Measurements from ENCODE around the gene CCDC33. TPM values are rescaled to one million over a fixed set of nuclear protein-coding genes. Genes with fewer than 3 reads are reported as not detected.

The CCDC33 gene
- total and polyA plus RNA-seq, 2 donors (not counting 1 experiment from before 2014, with no cell fraction given), result not detected

DNA sequence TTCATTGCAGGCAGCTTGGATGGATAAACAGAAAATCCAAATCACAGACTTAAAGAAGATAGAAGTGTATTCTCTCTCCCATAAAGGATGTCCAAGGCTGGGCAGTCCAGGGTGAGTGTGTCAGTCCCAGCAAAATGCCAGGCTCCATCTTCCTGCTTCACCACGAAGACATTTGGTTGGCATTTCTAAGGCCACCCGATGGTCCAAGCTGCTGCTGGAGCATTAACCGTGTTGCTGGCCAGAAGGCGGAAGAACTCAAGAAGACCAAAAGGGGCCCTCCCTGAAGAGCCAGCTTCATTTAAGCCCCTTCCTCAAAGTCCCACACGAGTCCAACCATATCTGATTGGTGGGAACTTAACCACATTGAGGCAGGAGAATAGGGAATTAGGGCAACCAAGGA, 134.3 kb downstream of the CCDC33 start:
- Histone ChIP-seq H3K4me3 (ENCODE audit: control extremely low read depth in 1 of 5, extremely low read depth in 1 of 5, insufficient read depth in 1 of 5, low read depth in 2 of 5, low read length in 4 of 5) (no peak overlapping the region), H3K27ac (ENCODE audit: low read length in 2 of 2) (no peak overlapping the region), H3K79me2 (ENCODE audit: control insufficient read depth, insufficient read depth, low read length) (no peaks in the 10 kb centered on the region), H3K36me3 (replicated peaks in 1 of 2; ENCODE audit: control extremely low read depth in 1 of 2, control insufficient read depth in 1 of 2, extremely low read depth in 1 of 2, insufficient read depth in 2 of 2, low read length in 1 of 2) (no peaks in the 10 kb centered on the region), H3K4me2 (replicated peaks; ENCODE audit: low read depth, low read length, poor library complexity, severe bottlenecking) (no peak overlapping the region), H3K4me1 (ENCODE audit: control insufficient read depth in 2 of 2, insufficient read depth in 2 of 2, low read length in 2 of 2) (peaks cover 18 to 26% of the 10 kb centered on the region in 2 donors), H3K9me3 (ENCODE audit: control extremely low read depth in 1 of 3, control insufficient read depth in 2 of 3, insufficient read depth in 1 of 3, low read length in 2 of 3) (peaks cover 0 to 4% (median 0%) of the 10 kb centered on the region in 3 donors), H4K20me1 (ENCODE audit: control insufficient read depth, insufficient read depth, low read length, poor library complexity, severe bottlenecking) (no peaks in the 10 kb centered on the region), H3K9ac (ENCODE audit: low read length) (no peak overlapping the region), H3K27me3 (replicated peaks in 1 of 4; ENCODE audit: control extremely low read depth in 1 of 4, control insufficient read depth in 3 of 4, insufficient read depth in 4 of 4, low read length in 3 of 4) (peaks cover 0 to 27% (median 21%) of the 10 kb centered on the region in 4 experiments), H2AFZ (ENCODE audit: insufficient read depth, low read depth, low read length, poor library complexity, severe bottlenecking) (no peak overlapping the region)
- Mint-ChIP-seq H3K9me3 (ENCODE audit: insufficient read depth) (no peaks in the 10 kb centered on the region), H3K27me3 (peaks cover 23% of the 10 kb centered on the region), H3K4me1 (peaks cover 15% of the 10 kb centered on the region), H3K4me3 (no peak overlapping the region), H3K27ac (no peak overlapping the region)
- ChIA-PET POLR2A (no interaction called here), CTCF (interaction anchor here (1.0 to 23.1 kb wide), 8 partner anchors 8 to 399 kb away, joined by 3 to 855 read pairs (median 6); partner anchors contain the start of gene SEMA7A)
- ATAC-seq (ENCODE audit: low read depth) (no peak), DNase-seq (no peak)
- 98% methylated on average over 4 of the region's 5 CpGs for WGBS (ENCODE audit: insufficient coverage)
- TF ChIP-seq, protein P1, sequence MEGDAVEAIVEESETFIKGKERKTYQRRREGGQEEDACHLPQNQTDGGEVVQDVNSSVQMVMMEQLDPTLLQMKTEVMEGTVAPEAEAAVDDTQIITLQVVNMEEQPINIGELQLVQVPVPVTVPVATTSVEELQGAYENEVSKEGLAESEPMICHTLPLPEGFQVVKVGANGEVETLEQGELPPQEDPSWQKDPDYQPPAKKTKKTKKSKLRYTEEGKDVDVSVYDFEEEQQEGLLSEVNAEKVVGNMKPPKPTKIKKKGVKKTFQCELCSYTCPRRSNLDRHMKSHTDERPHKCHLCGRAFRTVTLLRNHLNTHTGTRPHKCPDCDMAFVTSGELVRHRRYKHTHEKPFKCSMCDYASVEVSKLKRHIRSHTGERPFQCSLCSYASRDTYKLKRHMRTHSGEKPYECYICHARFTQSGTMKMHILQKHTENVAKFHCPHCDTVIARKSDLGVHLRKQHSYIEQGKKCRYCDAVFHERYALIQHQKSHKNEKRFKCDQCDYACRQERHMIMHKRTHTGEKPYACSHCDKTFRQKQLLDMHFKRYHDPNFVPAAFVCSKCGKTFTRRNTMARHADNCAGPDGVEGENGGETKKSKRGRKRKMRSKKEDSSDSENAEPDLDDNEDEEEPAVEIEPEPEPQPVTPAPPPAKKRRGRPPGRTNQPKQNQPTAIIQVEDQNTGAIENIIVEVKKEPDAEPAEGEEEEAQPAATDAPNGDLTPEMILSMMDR (IDR thresholded peaks at IDR 0.05), result no peak
- no peak for TF ChIP-seq EZH2 (IDR thresholded peaks at IDR 0.05; ENCODE audit: borderline replicate concordance, insufficient read depth, low read depth, low read length, poor library complexity, severe bottlenecking)
- intact Hi-C loops (cut with micrococcal nuclease), result loop anchor here (5.0 to 10.0 kb wide), 3 partner anchors 417 to 1364 kb away; partner anchors contain the start of gene RPP25

DNA sequence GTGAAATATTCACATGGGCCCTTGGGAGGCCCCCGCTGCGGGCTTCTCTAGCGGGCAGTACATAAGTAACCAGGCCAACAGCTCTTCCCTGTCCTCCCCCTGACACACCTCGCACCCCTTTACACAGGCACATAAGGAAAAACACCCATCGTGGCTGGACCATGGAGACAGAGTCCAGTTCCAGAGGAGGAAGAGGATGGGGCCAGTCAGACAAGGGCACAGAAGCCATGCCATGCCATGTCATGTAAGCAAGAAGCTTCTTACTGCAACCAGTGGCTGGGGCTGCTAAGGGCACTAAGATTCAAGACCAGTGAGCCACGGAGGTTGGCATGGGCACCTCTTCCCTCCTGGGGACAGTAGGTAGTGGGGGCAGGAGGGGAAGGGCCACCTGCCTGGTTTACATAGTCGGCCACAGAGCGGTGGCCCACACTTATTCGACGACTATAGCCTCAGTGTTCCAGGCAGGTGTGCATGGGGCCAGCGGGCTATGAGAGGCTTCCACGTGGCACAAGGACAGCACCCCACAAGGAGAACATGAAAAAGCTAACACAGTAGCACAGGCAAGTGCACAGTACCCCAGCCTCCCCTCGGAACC, 137.0 kb downstream of the CCDC33 start:
- Histone ChIP-seq H3K79me2 (ENCODE audit: control insufficient read depth, insufficient read depth, low read length) (no peaks in the 10 kb centered on the region), H3K27me3 (replicated peaks in 1 of 4; ENCODE audit: control extremely low read depth in 1 of 4, control insufficient read depth in 3 of 4, insufficient read depth in 4 of 4, low read length in 3 of 4) (peaks cover 0 to 4% (median under 1%) of the 10 kb centered on the region in 4 experiments), H3K36me3 (replicated peaks in 1 of 2; ENCODE audit: control extremely low read depth in 1 of 2, control insufficient read depth in 1 of 2, extremely low read depth in 1 of 2, insufficient read depth in 2 of 2, low read length in 1 of 2) (no peaks in the 10 kb centered on the region), H3K9ac (ENCODE audit: low read length) (no peak overlapping the region), H3K4me2 (replicated peaks; ENCODE audit: low read depth, low read length, poor library complexity, severe bottlenecking) (peak overlapping the region; percentile 97), H3K4me3 (ENCODE audit: control extremely low read depth in 1 of 5, extremely low read depth in 1 of 5, insufficient read depth in 1 of 5, low read depth in 2 of 5, low read length in 4 of 5) (no peak overlapping the region), H3K4me1 (ENCODE audit: control insufficient read depth in 2 of 2, insufficient read depth in 2 of 2, low read length in 2 of 2) (peaks cover 8 to 16% of the 10 kb centered on the region in 2 donors), H4K20me1 (ENCODE audit: control insufficient read depth, insufficient read depth, low read length, poor library complexity, severe bottlenecking) (no peaks in the 10 kb centered on the region), H2AFZ (ENCODE audit: insufficient read depth, low read depth, low read length, poor library complexity, severe bottlenecking) (peak overlapping the region; percentile 85), H3K9me3 (ENCODE audit: control extremely low read depth in 1 of 3, control insufficient read depth in 2 of 3, insufficient read depth in 1 of 3, low read length in 2 of 3) (no peaks in the 10 kb centered on the region), H3K27ac (ENCODE audit: low read length in 2 of 2) (no peak overlapping the region)
- peak overlapping the region; percentile 60 for H3K4me3 Mint-ChIP-seq
- H3K9me3 Mint-ChIP-seq (ENCODE audit: insufficient read depth), result no peaks in the 10 kb centered on the region
- ATAC-seq (ENCODE audit: low read depth), result no peak
- TF ChIP-seq EZH2 (IDR thresholded peaks at IDR 0.05; ENCODE audit: borderline replicate concordance, insufficient read depth, low read depth, low read length, poor library complexity, severe bottlenecking), result no peak
- TF ChIP-seq, protein P1 (IDR thresholded peaks at IDR 0.05), result no peak
- DNase-seq, result no peak
- CTCF ChIA-PET, result interaction anchor here (0.8 to 23.1 kb wide), 16 partner anchors 9 to 577 kb away, joined by 3 to 855 read pairs (median 4); partner anchors contain the start of gene SEMA7A
- no peak overlapping the region for H3K27ac Mint-ChIP-seq
- POLR2A ChIA-PET, result interaction anchor here (0.9 kb wide), 1 partner anchor 12 kb away, joined by 3 read pairs; no protein-coding TSS in a partner anchor
- WGBS (ENCODE audit: insufficient coverage), result 54% methylated on average over 9 of the region's 13 CpGs
- intact Hi-C loops (cut with micrococcal nuclease), result loop anchor here (1.0 to 10.0 kb wide), 5 partner anchors 116 to 1362 kb away; partner anchors contain the start of gene RPP25
- peaks cover 14% of the 10 kb centered on the region for H3K4me1 Mint-ChIP-seq
- H3K27me3 Mint-ChIP-seq, result peaks cover 21% of the 10 kb centered on the region
